A549 (cell line): ENCODE data around the gene TNS1. TPM values are rescaled to one million over a fixed set of nuclear protein-coding genes. Genes with fewer than 3 reads are reported as not detected.

ENCODE experiments used
- ATAC-seq, 2 experiments: fragments of 200-7000 bp in 1 of 2; fragments of >200 bp in 1 of 2; cut with Nextera tagmentation in 1 of 2; cut with Tn5 transposase in 1 of 2; 3 replicates each; pipeline versions ENCODE4 v1.8.0 to v1.9.1; 2018 to 2020; ENCODE audit warnings: mild to moderate bottlenecking in 1 of 2, moderate library complexity in 1 of 2
- CTCF ChIA-PET: fragments of 300-600 bp; sonication (Branson Sonifier 250); formaldehyde crosslinking; extraction: SDS; loops from one replicate; lab custom pipeline; 2021; ENCODE audit warnings: antibody characterized with exemption, inconsistent platforms; lab: Yijun Ruan, JAX
- POLR2A ChIA-PET: fragments of 350-600 bp; formaldehyde crosslinking; extraction: SDS; loops from one replicate; lab custom pipeline; 2021; ENCODE audit warnings: antibody characterized with exemption, inconsistent platforms; lab: Yijun Ruan, JAX
- DNase-seq, 2 experiments: peaks; one replicate each; pipeline versions ENCODE4 v3.0.0 to v3.0.0-alpha.2; 2011 to 2016; ENCODE audit warnings: low read depth in 1 of 2, low spot score in 1 of 2
- FAIRE-seq: peaks from 2 replicates; lab custom pipeline; 2011; peaks lifted over from hg19 to GRCh38; lab: Jason Lieb, UNC
- H3K27ac ChIP-seq, 2 experiments: fragments of >200 bp; sonication (Bioruptor Twin); formaldehyde crosslinking; 3 replicates each; pipeline ENCODE4 v1.5.1; 2016 to 2017
- H3K4me1 ChIP-seq: fragments of >200 bp; sonication (Bioruptor Twin); formaldehyde crosslinking; 3 replicates; pipeline ENCODE4 v1.6.1; 2016
- H3K4me2 ChIP-seq: fragments of >200 bp; sonication (Bioruptor Twin); formaldehyde crosslinking; 3 replicates; pipeline ENCODE4 v1.6.1; 2016
- H3K4me3 ChIP-seq: fragments of >200 bp; sonication (Bioruptor Twin); formaldehyde crosslinking; 3 replicates; pipeline ENCODE4 v1.5.1; 2016
- H3K9me3 ChIP-seq: fragments of >200 bp; sonication (Bioruptor Twin); formaldehyde crosslinking; 3 replicates; pipeline ENCODE4 v1.6.1; 2016
- BHLHE40 ChIP-seq: IDR thresholded peaks from 2 replicates; pipeline ENCODE4 v1.6.1; 2012; ENCODE audit warnings: low read depth, low read length, inconsistent platforms
- EHF ChIP-seq: fragments of 250-450 bp; sonication (Bioruptor Pico); IDR thresholded peaks from 2 replicates; pipeline ENCODE4 v1.5.0; 2020; ENCODE audit warnings: mild to moderate bottlenecking
- EHMT2 ChIP-seq: fragments of 200-600 bp; sonication (generic); IDR thresholded peaks from 2 replicates; pipeline ENCODE4 v1.6.1; 2016; ENCODE audit warnings: antibody characterized with exemption, low read depth, mild to moderate bottlenecking, moderate library complexity
- ESRRA ChIP-seq: fragments of 150-350 bp; IDR thresholded peaks from 2 replicates; pipeline ENCODE4 v1.6.1; 2014; ENCODE audit warnings: mild to moderate bottlenecking, low read length, borderline replicate concordance
- FOSB ChIP-seq: fragments of 250-450 bp; sonication (Bioruptor Pico); IDR thresholded peaks from 2 replicates; pipeline ENCODE4 v1.5.0; 2020; ENCODE audit warnings: mild to moderate bottlenecking, moderate library complexity
- FOXS1 ChIP-seq: fragments of 250-450 bp; sonication (Bioruptor Pico); IDR thresholded peaks from 2 replicates; pipeline ENCODE4 v1.5.0; 2020; ENCODE audit warnings: mild to moderate bottlenecking, moderate library complexity
- GATA3 ChIP-seq: IDR thresholded peaks from 2 replicates; pipeline ENCODE4 v1.6.1; 2012; ENCODE audit warnings: borderline replicate concordance
- HDAC2 ChIP-seq: fragments of 200-600 bp; sonication (generic); IDR thresholded peaks from 2 replicates; pipeline ENCODE4 v1.6.1; 2016
- HEYL ChIP-seq: fragments of 250-450 bp; sonication (Bioruptor Pico); IDR thresholded peaks from 2 replicates; pipeline ENCODE4 v1.8.0; 2021; ENCODE audit warnings: mild to moderate bottlenecking, moderate library complexity
- HOXA7 ChIP-seq: fragments of 250-450 bp; sonication (Bioruptor Pico); IDR thresholded peaks from 2 replicates; pipeline ENCODE4 v1.5.0; 2020; ENCODE audit warnings: mild to moderate bottlenecking, moderate library complexity
- HOXB13 ChIP-seq: fragments of 250-450 bp; sonication (Bioruptor Pico); IDR thresholded peaks from 2 replicates; pipeline ENCODE4 v1.5.0; 2020; ENCODE audit warnings: low read depth, mild to moderate bottlenecking, moderate library complexity
- MAFK ChIP-seq: fragments of 450-650 bp; IDR thresholded peaks from 2 replicates; pipeline ENCODE4 v1.6.1; 2014; ENCODE audit not compliant: partially characterized antibody
- MAZ ChIP-seq: fragments of 150-350 bp; IDR thresholded peaks from 2 replicates; pipeline ENCODE4 v1.6.1; 2014; ENCODE audit warnings: antibody characterized with exemption, low read depth, low read length, borderline replicate concordance
- MYC ChIP-seq: IDR thresholded peaks from 2 replicates; pipeline ENCODE4 v1.6.1; 2012; ENCODE audit warnings: mild to moderate bottlenecking, inconsistent platforms, low read length, improper control_type of control experiment, borderline replicate concordance
- NFE2L2 ChIP-seq: fragments of 150-350 bp; conservative IDR thresholded peaks from 2 replicates; pipeline ENCODE4 v1.6.1; 2014; ENCODE audit warnings: low read length
- POLR2A ChIP-seq: IDR thresholded peaks from 2 replicates; pipeline ENCODE4 v1.6.1; 2012; ENCODE audit warnings: mild to moderate bottlenecking, low read length
- POLR2AphosphoS2 ChIP-seq: conservative IDR thresholded peaks from 2 replicates; pipeline ENCODE4 v1.6.1; 2012; ENCODE audit warnings: low read length, improper control_type of control experiment, inconsistent platforms
- RARB ChIP-seq: fragments of 250-450 bp; sonication (Bioruptor Pico); IDR thresholded peaks from 2 replicates; pipeline ENCODE4 v1.8.0; 2021; ENCODE audit warnings: mild to moderate bottlenecking, moderate library complexity
- RCOR1 ChIP-seq: fragments of 150-350 bp; IDR thresholded peaks from 2 replicates; pipeline ENCODE4 v1.6.1; 2014; ENCODE audit warnings: antibody characterized with exemption, low read length, low read depth
- RFX5 ChIP-seq: fragments of 450-650 bp; IDR thresholded peaks from 2 replicates; pipeline ENCODE4 v1.7.1; 2014; ENCODE audit warnings: antibody characterized with exemption, mild to moderate bottlenecking, moderate library complexity
- RNF2 ChIP-seq: fragments of 200-600 bp; sonication (generic); IDR thresholded peaks from 2 replicates; pipeline ENCODE4 v1.6.1; 2016; ENCODE audit warnings: low read depth, mild to moderate bottlenecking, antibody characterized with exemption, moderate library complexity, borderline replicate concordance
- SMC3 ChIP-seq: fragments of >200 bp; sonication (Bioruptor Twin); formaldehyde crosslinking; IDR thresholded peaks from 3 replicates; pipeline ENCODE4 v1.6.1; 2018; ENCODE audit warnings: inconsistent platforms
- ZC3H11A ChIP-seq: fragments of 450-650 bp; IDR thresholded peaks from 2 replicates; pipeline ENCODE4 v1.6.1; 2014; ENCODE audit warnings: antibody characterized with exemption, mild to moderate bottlenecking
- ZFP36 ChIP-seq: fragments of 450-650 bp; IDR thresholded peaks from 2 replicates; pipeline ENCODE4 v1.6.1; 2014; ENCODE audit warnings: borderline replicate concordance; ENCODE audit not compliant: partially characterized antibody
- ZNF302 ChIP-seq: fragments of 250-450 bp; sonication (Bioruptor Pico); IDR thresholded peaks from 2 replicates; pipeline ENCODE4 v1.9.0; 2021; ENCODE audit warnings: inconsistent platforms, mild to moderate bottlenecking, moderate library complexity
- WGBS: methylation state at CpG from one replicate; pipeline ENCODE4 v1.1.6; 2017; ENCODE audit errors: missing lambda C conversion rate; 5-methylcytosine and 5-hydroxymethylcytosine counted together
- polyA plus RNA-seq, 4 experiments: library from polyadenylated mRNA; depleted of rRNA in 3 of 4; stranded (reverse); fragments of >200 nt; fragmentation: RNase III in 1 of 4; extraction: RNeasy Plus Mini Kit Qiagen cat#74134 plus additional on column Dnase treatment in 1 of 4; gene quantifications; 2 replicates in 3 of 4; 3 replicates in 1 of 4; pipeline ENCODE4 v1.2.3, GENCODE V29; 2011 to 2017
- TF ChIP-seq, protein P1 (sequence below): fragments of >200 bp; sonication (Bioruptor Twin); formaldehyde crosslinking; IDR thresholded peaks from 3 replicates; pipeline ENCODE4 v1.6.1; 2016
- TF ChIP-seq, protein P2 (sequence below): fragments of 150-350 bp; IDR thresholded peaks from 2 replicates; pipeline ENCODE4 v1.6.1; 2014; ENCODE audit warnings: low read depth, mild to moderate bottlenecking, low read length
- TF ChIP-seq, protein P3 (sequence below): IDR thresholded peaks from 2 replicates; pipeline ENCODE4 v1.6.1; 2012; ENCODE audit warnings: low read depth, borderline replicate concordance
- TF ChIP-seq, protein P4 (sequence below): fragments of 250-450 bp; sonication (Bioruptor Pico); IDR thresholded peaks from 2 replicates; pipeline ENCODE4 v1.5.0; 2020; ENCODE audit warnings: low read depth, mild to moderate bottlenecking, moderate library complexity

The TNS1 gene
- polyA plus RNA-seq, 2 of the 4 experiments (the other 2 are of a cell fraction), result 4.9 to 10.6 TPM

DNA sequence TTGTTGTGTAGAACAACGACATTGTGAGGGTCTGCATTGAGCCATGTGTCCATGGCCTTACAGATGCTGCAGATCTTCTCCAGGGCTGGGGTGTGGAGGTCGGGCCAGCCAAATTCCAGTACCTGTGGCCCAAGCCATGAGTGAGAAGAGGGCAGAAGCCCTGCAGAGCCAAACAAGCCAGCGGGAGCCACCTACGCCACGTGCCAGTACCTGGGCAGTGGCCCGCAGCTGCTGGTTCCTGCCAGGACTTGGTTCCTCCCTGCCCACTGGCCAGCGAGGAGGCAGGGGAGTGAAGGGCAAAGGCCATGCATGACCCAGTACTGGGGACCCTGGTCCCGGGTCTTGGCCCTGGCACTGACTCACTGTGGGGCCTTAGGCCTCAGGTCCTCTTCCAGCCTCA, 109.4 kb downstream of the TNS1 start:
- ChIA-PET CTCF (interaction anchor here (0.6 to 1.8 kb wide), 8 partner anchors 12 to 184 kb away, joined by 3 to 12 read pairs (median 3); no protein-coding TSS in a partner anchor), POLR2A (no interaction called here)
- H3K27ac ChIP-seq, result no peak overlapping the region
- peaks cover 7% of the 10 kb centered on the region; the same call in 2 of the 3 replicates for H3K4me1 ChIP-seq
- no peaks in the 10 kb centered on the region for H3K9me3 ChIP-seq
- H3K4me3 ChIP-seq, result no peak overlapping the region
- WGBS, result 68% methylated on average over 6 of the region's 8 CpGs
- FAIRE-seq (no peak), ATAC-seq (no peak), DNase-seq (no peak)
- H3K4me2 ChIP-seq, result no peak overlapping the region
- no peak for TF ChIP-seq ZFP36
- TF ChIP-seq NFE2L2, result no peak
- TF ChIP-seq EHMT2, result no peak
- TF ChIP-seq, protein P1, sequence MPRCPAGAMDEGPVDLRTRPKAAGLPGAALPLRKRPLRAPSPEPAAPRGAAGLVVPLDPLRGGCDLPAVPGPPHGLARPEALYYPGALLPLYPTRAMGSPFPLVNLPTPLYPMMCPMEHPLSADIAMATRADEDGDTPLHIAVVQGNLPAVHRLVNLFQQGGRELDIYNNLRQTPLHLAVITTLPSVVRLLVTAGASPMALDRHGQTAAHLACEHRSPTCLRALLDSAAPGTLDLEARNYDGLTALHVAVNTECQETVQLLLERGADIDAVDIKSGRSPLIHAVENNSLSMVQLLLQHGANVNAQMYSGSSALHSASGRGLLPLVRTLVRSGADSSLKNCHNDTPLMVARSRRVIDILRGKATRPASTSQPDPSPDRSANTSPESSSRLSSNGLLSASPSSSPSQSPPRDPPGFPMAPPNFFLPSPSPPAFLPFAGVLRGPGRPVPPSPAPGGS, result no peak
- no peak for TF ChIP-seq FOXS1 (CRISPR knock-in tag)
- TF ChIP-seq SMC3, result no peak
- TF ChIP-seq MAZ, result no peak
- no peak for TF ChIP-seq ZNF302
- TF ChIP-seq, protein P2, sequence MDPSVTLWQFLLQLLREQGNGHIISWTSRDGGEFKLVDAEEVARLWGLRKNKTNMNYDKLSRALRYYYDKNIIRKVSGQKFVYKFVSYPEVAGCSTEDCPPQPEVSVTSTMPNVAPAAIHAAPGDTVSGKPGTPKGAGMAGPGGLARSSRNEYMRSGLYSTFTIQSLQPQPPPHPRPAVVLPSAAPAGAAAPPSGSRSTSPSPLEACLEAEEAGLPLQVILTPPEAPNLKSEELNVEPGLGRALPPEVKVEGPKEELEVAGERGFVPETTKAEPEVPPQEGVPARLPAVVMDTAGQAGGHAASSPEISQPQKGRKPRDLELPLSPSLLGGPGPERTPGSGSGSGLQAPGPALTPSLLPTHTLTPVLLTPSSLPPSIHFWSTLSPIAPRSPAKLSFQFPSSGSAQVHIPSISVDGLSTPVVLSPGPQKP, result no peak
- TF ChIP-seq, protein P3, sequence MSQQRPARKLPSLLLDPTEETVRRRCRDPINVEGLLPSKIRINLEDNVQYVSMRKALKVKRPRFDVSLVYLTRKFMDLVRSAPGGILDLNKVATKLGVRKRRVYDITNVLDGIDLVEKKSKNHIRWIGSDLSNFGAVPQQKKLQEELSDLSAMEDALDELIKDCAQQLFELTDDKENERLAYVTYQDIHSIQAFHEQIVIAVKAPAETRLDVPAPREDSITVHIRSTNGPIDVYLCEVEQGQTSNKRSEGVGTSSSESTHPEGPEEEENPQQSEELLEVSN, result no peak
- TF ChIP-seq GATA3, result no peak
- no peak for TF ChIP-seq FOSB (CRISPR knock-in tag)
- no peak for TF ChIP-seq POLR2AphosphoS2
- TF ChIP-seq, protein P4, sequence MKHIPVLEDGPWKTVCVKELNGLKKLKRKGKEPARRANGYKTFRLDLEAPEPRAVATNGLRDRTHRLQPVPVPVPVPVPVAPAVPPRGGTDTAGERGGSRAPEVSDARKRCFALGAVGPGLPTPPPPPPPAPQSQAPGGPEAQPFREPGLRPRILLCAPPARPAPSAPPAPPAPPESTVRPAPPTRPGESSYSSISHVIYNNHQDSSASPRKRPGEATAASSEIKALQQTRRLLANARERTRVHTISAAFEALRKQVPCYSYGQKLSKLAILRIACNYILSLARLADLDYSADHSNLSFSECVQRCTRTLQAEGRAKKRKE (CRISPR knock-in tag), result no peak
- TF ChIP-seq POLR2A, result no peak

DNA sequence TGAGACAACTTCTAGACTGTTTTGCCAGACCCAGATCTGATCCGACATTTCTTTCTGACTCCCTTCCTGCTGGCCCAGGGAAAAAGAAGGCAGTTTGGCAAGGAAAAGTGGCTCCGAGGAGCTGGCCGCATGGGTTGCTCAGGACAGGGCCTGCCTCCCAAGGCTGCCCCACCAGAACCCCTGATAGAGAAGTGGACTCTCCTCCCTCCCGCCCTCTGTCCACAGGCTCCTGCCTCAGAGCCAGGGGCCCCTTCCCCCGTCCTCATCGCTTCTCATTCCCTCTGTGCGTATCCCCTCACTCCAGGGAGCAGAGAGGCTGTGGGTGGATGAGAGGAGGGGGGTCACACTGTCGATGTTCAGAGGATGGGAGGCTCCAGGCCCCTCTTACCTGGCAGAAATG, 110.2 kb downstream of the TNS1 start:
- no peak for ATAC-seq
- DNase-seq, result no peak
- WGBS, result 76% methylated on average over 8 of the region's 8 CpGs
- H3K27ac ChIP-seq, result no peak overlapping the region
- CTCF ChIA-PET, result interaction anchor here (0.9 to 1.5 kb wide), 4 partner anchors 12 to 101 kb away, joined by 3 to 4 read pairs (median 3); no protein-coding TSS in a partner anchor
- TF ChIP-seq HOXA7 (no peak), RFX5 (no peak), MAZ (no peak), HDAC2 (no peak), RNF2 (no peak), ZC3H11A (no peak), MAFK (no peak), POLR2A (no peak), ESRRA (no peak), GATA3 (no peak), HOXB13 (CRISPR knock-in tag) (no peak), RCOR1 (no peak), NFE2L2 (no peak), BHLHE40 (no peak), MYC (no peak), HEYL (CRISPR knock-in tag) (no peak), EHF (CRISPR knock-in tag) (no peak), RARB (no peak)
- TF ChIP-seq, protein P2, result no peak
- TF ChIP-seq, protein P4 (CRISPR knock-in tag), result no peak
- TF ChIP-seq, all 56 proteins: peak for 0
- Histone ChIP-seq H3K9me3 (no peaks in the 10 kb centered on the region), H3K4me1 (peaks cover 7% of the 10 kb centered on the region; the same call in 2 of the 3 replicates), H3K4me2 (no peak overlapping the region), H3K4me3 (no peak overlapping the region)
- FAIRE-seq, result no peak
- POLR2A ChIA-PET, result no interaction called here
